ENCODE measurements around the gene RILPL1. TPM values are rescaled to one million over a fixed set of nuclear protein-coding genes. Genes with fewer than 3 reads are reported as not detected.

Gene RILPL1
- total RNA-seq, 2 experiments from 2014 or later, result 0.38 to 0.86 TPM

GRCh38 chr12:123546281-123546680, 12.8 kb upstream of the RILPL1 start:
- no peaks in the 10 kb centered on the region for H3K36me3 ChIP-seq (ENCODE audit: insufficient read depth, low read length)
- no peak overlapping the region for H2AFZ ChIP-seq (ENCODE audit: low read length)
- no TSS peak for BruUV-seq (replicated peaks)
- DNase-seq (ENCODE audit: low spot score), result no peak
- intact Hi-C loops (cut with micrococcal nuclease; ENCODE audit: unreplicated experiment), result no loop called here
- no peak overlapping the region for H3K27ac ChIP-seq (ENCODE audit: low read depth, low read length, poor library complexity, severe bottlenecking)
- TF ChIP-seq EZH2phosphoT487 (IDR thresholded peaks at IDR 0.05; ENCODE audit: borderline replicate concordance, low read depth, low read length) (no peak), CTCF (conservative IDR thresholded peaks at IDR 0.05; ENCODE audit: low read length) (no peak)
- no peaks in the 10 kb centered on the region for H3K79me2 ChIP-seq (ENCODE audit: insufficient read depth, low read depth, low read length)
- H4K20me1 ChIP-seq (ENCODE audit: insufficient read depth, low read length), result no peaks in the 10 kb centered on the region
- no peak overlapping the region for H3K4me2 ChIP-seq (ENCODE audit: low read length)
- H3K4me1 ChIP-seq (ENCODE audit: insufficient read depth, low read length, poor library complexity, severe bottlenecking), result no peaks in the 10 kb centered on the region
- POLR2A ChIA-PET, result no interaction called here
- CTCF ChIA-PET (ENCODE audit: unreplicated experiment), result no interaction called here
- no peaks in the 10 kb centered on the region for H3K9me3 ChIP-seq (ENCODE audit: low read length)
- no peaks in the 10 kb centered on the region for H3K9me2 ChIP-seq (ENCODE audit: insufficient read depth, low read length)
- H3K4me3 ChIP-seq (ENCODE audit: low read depth, low read length, poor library complexity, severe bottlenecking), result no peak overlapping the region

DNA sequence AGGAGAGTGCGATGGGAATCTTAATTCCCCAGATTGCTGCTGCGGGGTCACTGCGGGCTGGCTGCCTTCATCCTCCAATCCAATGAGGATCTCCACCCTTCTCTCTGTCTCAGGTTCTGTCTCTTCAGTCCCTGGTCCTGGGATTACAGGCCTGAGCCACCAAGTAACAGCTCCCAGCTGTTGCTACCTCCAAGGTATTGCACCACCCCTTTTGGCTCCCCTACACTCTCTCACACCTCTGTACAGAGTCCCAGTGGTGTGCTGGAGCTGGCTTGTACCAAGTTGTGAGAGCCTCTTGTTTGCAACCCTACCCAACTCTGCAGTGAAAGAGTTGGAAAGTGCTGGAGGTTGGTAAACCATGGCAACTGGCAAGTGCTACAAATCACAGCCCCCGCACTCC, 10.0 kb upstream of the RILPL1 start:
- CTCF ChIA-PET (ENCODE audit: unreplicated experiment), result no interaction called here
- no TSS peak for BruUV-seq (replicated peaks)
- intact Hi-C loops (cut with micrococcal nuclease; ENCODE audit: unreplicated experiment), result no loop called here

More for the DNA sequence above, 10.0 kb upstream of the RILPL1 start:
- no peak for DNase-seq (ENCODE audit: low spot score)
- no peak overlapping the region for H2AFZ ChIP-seq (ENCODE audit: low read length)
- no peaks in the 10 kb centered on the region for H4K20me1 ChIP-seq (ENCODE audit: insufficient read depth, low read length)
- no peaks in the 10 kb centered on the region for H3K9me3 ChIP-seq (ENCODE audit: low read length)
- no peak for TF ChIP-seq EZH2phosphoT487 (IDR thresholded peaks at IDR 0.05; ENCODE audit: borderline replicate concordance, low read depth, low read length)
- no peak for TF ChIP-seq CTCF (conservative IDR thresholded peaks at IDR 0.05; ENCODE audit: low read length)
- no peaks in the 10 kb centered on the region for H3K4me1 ChIP-seq (ENCODE audit: insufficient read depth, low read length, poor library complexity, severe bottlenecking)
- no peak overlapping the region for H3K27ac ChIP-seq (ENCODE audit: low read depth, low read length, poor library complexity, severe bottlenecking)
- H3K9me2 ChIP-seq (ENCODE audit: insufficient read depth, low read length), result no peaks in the 10 kb centered on the region
- H3K4me3 ChIP-seq (ENCODE audit: low read depth, low read length, poor library complexity, severe bottlenecking), result no peak overlapping the region
- no peaks in the 10 kb centered on the region for H3K36me3 ChIP-seq (ENCODE audit: insufficient read depth, low read length)
- no peak overlapping the region for H3K4me2 ChIP-seq (ENCODE audit: low read length)
- POLR2A ChIA-PET, result interaction anchor here (0.5 kb wide), 1 partner anchor 33 kb away, joined by 3 read pairs; no protein-coding TSS in a partner anchor
- H3K79me2 ChIP-seq (ENCODE audit: insufficient read depth, low read depth, low read length), result no peaks in the 10 kb centered on the region
